ENCODE results near the gene AMELX.

AMELX gene

DNA sequence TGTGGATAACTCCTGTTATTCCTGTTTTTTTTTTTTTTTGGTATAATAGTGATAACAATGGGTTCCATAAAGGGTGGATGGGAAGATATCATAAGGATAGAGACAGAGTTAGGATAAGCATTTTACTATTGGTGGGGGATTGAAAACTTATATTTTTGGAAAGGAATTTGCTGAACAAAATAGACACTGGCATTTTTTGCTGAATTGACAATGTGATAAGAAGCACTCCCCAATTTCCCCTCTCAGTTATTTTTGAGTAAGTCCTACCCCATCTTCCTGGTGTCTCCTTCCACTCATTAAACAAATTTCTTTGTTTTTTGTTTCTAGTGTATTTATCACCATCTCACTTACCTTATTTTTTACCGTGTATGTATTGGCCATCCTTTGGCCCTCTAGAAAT, 55.8 kb downstream of the AMELX start:
- H3K9me3 ChIP-seq (ENCODE audit: control insufficient read depth, low read length) = no peaks in the 10 kb centered on the region
- peaks cover 7% of the 10 kb centered on the region for H3K4me1 ChIP-seq
- TF ChIP-seq, protein P1, sequence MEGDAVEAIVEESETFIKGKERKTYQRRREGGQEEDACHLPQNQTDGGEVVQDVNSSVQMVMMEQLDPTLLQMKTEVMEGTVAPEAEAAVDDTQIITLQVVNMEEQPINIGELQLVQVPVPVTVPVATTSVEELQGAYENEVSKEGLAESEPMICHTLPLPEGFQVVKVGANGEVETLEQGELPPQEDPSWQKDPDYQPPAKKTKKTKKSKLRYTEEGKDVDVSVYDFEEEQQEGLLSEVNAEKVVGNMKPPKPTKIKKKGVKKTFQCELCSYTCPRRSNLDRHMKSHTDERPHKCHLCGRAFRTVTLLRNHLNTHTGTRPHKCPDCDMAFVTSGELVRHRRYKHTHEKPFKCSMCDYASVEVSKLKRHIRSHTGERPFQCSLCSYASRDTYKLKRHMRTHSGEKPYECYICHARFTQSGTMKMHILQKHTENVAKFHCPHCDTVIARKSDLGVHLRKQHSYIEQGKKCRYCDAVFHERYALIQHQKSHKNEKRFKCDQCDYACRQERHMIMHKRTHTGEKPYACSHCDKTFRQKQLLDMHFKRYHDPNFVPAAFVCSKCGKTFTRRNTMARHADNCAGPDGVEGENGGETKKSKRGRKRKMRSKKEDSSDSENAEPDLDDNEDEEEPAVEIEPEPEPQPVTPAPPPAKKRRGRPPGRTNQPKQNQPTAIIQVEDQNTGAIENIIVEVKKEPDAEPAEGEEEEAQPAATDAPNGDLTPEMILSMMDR (IDR thresholded peaks at IDR 0.05) = no peak
- no peak overlapping the region for H3K4me2 ChIP-seq (ENCODE audit: low read length)
- no peaks in the 10 kb centered on the region for H3K27me3 ChIP-seq (ENCODE audit: control insufficient read depth, insufficient read depth, low read length)
- H3K79me2 ChIP-seq = no peaks in the 10 kb centered on the region
- no peak overlapping the region for H3K27ac ChIP-seq
- H3K36me3 ChIP-seq (ENCODE audit: control insufficient read depth, insufficient read depth, low read length) = no peaks in the 10 kb centered on the region
- H3K9ac ChIP-seq = no peak overlapping the region
- no peak overlapping the region for H3K4me3 ChIP-seq (ENCODE audit: low read depth, low read length)
- H2AFZ ChIP-seq = no peak overlapping the region

GRCh38 chrX:11349661-11350337, 56.6 kb downstream of the AMELX start:
- H3K9ac ChIP-seq = no peak overlapping the region
- peaks cover 7% of the 10 kb centered on the region for H3K4me1 ChIP-seq
- no peaks in the 10 kb centered on the region for H3K9me3 ChIP-seq (ENCODE audit: control insufficient read depth, low read length)
- H3K4me3 ChIP-seq (ENCODE audit: low read depth, low read length) = no peak overlapping the region
- H3K27me3 ChIP-seq (ENCODE audit: control insufficient read depth, insufficient read depth, low read length) = no peaks in the 10 kb centered on the region
- TF ChIP-seq, protein P1 (IDR thresholded peaks at IDR 0.05) = no peak
- H3K4me2 ChIP-seq (ENCODE audit: low read length) = no peak overlapping the region
- H3K36me3 ChIP-seq (ENCODE audit: control insufficient read depth, insufficient read depth, low read length) = no peaks in the 10 kb centered on the region
- no peak overlapping the region for H2AFZ ChIP-seq
- H3K79me2 ChIP-seq = no peaks in the 10 kb centered on the region
- H3K27ac ChIP-seq = peak overlapping the region; percentile 83

Measured in parathyroid adenoma (tissue), 2 donors.